ENCODE results near the gene SPDYE6.

- no peak for TF ChIP-seq CTCF (IDR thresholded peaks at IDR 0.05 in 2 of 3, conservative IDR thresholded peaks at IDR 0.05 in 1 of 3; ENCODE audit: borderline replicate concordance in 1 of 3, insufficient read depth in 1 of 3, low read depth in 2 of 3, low read length in 2 of 3)
- TF ChIP-seq FOSL1 (IDR thresholded peaks at IDR 0.05; ENCODE audit: low read depth): no peak
- no peak for TF ChIP-seq CEBPB (IDR thresholded peaks at IDR 0.05; ENCODE audit: low read depth)
- no peak for TF ChIP-seq ATF3 (IDR thresholded peaks at IDR 0.05)
- TF ChIP-seq CBX3 (IDR thresholded peaks at IDR 0.05; ENCODE audit: low read depth): no peak
- TF ChIP-seq EZH2phosphoT487 (IDR thresholded peaks at IDR 0.05; ENCODE audit: borderline replicate concordance): no peak
- TF ChIP-seq POLR2A (IDR thresholded peaks at IDR 0.05; ENCODE audit: borderline replicate concordance, extremely low read depth, insufficient read depth, insufficient read length): no peak
- TF ChIP-seq REST (IDR thresholded peaks at IDR 0.05; ENCODE audit: low read depth): no peak
Observed at GRCh38 chr7:102296514-102296913, 59.7 kb downstream of the SPDYE6 start.
